ENCODE data around the gene DOCK9. TPM values are rescaled to one million over a fixed set of nuclear protein-coding genes. Genes with fewer than 3 reads are reported as not detected.

Gene DOCK9
- total RNA-seq, 1 donor from 2014 or later = 153 TPM

GRCh38 chr13:98961503-98962105 is 16.3 kb downstream of the DOCK9 start:
- Histone ChIP-seq H3K27me3 (ENCODE audit: low read depth) (no peaks in the 10 kb centered on the region), H3K4me3 (no peak overlapping the region), H3K9me3 (no peaks in the 10 kb centered on the region), H3K36me3 (no peaks in the 10 kb centered on the region), H3K4me1 (peaks cover 58% of the 10 kb centered on the region), H3K27ac (no peak overlapping the region)
- DNase-seq (no peak), ATAC-seq (no peak)
- intact Hi-C loops (cut with DNase I) = no loop called here
- TF ChIP-seq, protein P1, sequence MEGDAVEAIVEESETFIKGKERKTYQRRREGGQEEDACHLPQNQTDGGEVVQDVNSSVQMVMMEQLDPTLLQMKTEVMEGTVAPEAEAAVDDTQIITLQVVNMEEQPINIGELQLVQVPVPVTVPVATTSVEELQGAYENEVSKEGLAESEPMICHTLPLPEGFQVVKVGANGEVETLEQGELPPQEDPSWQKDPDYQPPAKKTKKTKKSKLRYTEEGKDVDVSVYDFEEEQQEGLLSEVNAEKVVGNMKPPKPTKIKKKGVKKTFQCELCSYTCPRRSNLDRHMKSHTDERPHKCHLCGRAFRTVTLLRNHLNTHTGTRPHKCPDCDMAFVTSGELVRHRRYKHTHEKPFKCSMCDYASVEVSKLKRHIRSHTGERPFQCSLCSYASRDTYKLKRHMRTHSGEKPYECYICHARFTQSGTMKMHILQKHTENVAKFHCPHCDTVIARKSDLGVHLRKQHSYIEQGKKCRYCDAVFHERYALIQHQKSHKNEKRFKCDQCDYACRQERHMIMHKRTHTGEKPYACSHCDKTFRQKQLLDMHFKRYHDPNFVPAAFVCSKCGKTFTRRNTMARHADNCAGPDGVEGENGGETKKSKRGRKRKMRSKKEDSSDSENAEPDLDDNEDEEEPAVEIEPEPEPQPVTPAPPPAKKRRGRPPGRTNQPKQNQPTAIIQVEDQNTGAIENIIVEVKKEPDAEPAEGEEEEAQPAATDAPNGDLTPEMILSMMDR (IDR thresholded peaks at IDR 0.05) = no peak

DNA sequence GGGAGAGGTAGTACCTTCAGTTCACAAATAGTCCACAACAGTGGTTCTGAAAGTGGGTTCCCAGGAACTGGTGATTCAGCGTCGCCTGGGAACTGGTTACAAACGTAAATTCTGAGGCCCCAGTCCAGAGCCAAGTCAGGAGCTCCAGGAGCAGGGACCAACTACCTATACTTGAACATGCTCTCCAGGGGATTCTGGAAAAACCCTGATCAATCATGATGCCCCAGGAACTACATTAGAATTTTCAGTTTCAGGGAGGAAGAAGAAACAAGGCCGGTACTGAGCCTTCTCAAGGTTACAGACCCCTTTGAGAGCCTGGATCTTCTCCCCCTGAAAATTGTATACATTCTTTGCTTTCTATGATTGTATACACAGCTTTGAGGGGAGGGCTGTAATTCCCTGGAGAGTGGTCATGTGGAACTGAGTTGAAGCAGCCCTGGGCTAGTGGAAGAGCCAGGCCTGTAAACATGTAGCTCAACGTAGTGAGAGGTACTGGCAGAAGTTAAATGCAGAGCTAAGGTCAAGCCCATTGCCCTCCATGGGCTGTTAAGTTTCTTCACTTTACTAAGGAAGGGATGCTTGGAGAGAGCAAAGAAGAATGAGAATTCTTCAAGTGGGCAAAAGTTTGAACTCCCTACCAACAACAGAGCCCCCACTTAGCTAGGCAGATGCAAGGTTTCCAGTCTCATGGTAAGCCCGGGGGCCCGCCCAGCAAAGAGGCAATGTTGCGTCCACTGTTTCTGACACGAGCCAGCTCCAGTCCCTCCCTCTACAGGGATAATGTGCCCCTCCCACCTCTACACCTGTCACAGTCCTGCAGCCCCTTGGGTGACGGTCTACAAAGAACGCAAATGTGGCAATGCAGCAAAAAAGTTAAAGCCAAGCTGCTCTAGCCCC is 17.0 kb downstream of the DOCK9 start:
- no peak for DNase-seq
- Histone ChIP-seq H3K4me3 (no peak overlapping the region), H3K9me3 (no peaks in the 10 kb centered on the region), H3K4me1 (peaks cover 51% of the 10 kb centered on the region), H3K27ac (peak overlapping the region; percentile 33), H3K36me3 (no peaks in the 10 kb centered on the region), H3K27me3 (ENCODE audit: low read depth) (no peaks in the 10 kb centered on the region)
- ATAC-seq = no peak
- intact Hi-C loops (cut with DNase I) = no loop called here
- TF ChIP-seq, protein P1 (IDR thresholded peaks at IDR 0.05) = no peak

GRCh38 chr13:98959786-98960605 is 17.9 kb downstream of the DOCK9 start:
- peak in 1 of 2 donors; percentile 69 for ATAC-seq
- intact Hi-C loops (cut with DNase I) = no loop called here
- Histone ChIP-seq H3K4me3 (no peak overlapping the region), H3K4me1 (peaks cover 42% of the 10 kb centered on the region), H3K36me3 (no peaks in the 10 kb centered on the region), H3K27ac (peak overlapping the region; percentile 49), H3K9me3 (no peaks in the 10 kb centered on the region), H3K27me3 (ENCODE audit: low read depth) (no peaks in the 10 kb centered on the region)
- no peak for DNase-seq
- TF ChIP-seq, protein P1 (IDR thresholded peaks at IDR 0.05) = no peak

- no peak for ATAC-seq
- peaks cover 35% of the 10 kb centered on the region for H3K4me1 ChIP-seq
Observed at GRCh38 chr13:98959291-98959690, 18.6 kb downstream of the DOCK9 start.

GRCh38 chr13:98958443-98958794 is 19.4 kb downstream of the DOCK9 start:
- intact Hi-C loops (cut with DNase I) = no loop called here
- Histone ChIP-seq H3K27ac (no peak overlapping the region), H3K4me1 (peaks cover 27% of the 10 kb centered on the region), H3K27me3 (ENCODE audit: low read depth) (no peaks in the 10 kb centered on the region), H3K4me3 (no peak overlapping the region), H3K36me3 (no peaks in the 10 kb centered on the region), H3K9me3 (no peaks in the 10 kb centered on the region)
- no peak for ATAC-seq
- TF ChIP-seq, protein P1 (IDR thresholded peaks at IDR 0.05) = no peak
- DNase-seq = no peak

More at GRCh38 chr13:98959291-98959690, 18.6 kb downstream of the DOCK9 start:
- Histone ChIP-seq H3K27ac (no peak overlapping the region), H3K9me3 (no peaks in the 10 kb centered on the region), H3K36me3 (no peaks in the 10 kb centered on the region), H3K4me3 (no peak overlapping the region), H3K27me3 (ENCODE audit: low read depth) (no peaks in the 10 kb centered on the region)
- no peak for DNase-seq
- intact Hi-C loops (cut with DNase I) = no loop called here
- TF ChIP-seq, protein P1 (IDR thresholded peaks at IDR 0.05) = no peak
